DMS79 treated with DMSO at 0.1 percent for 48 hours (cell line): ENCODE measurements around the gene ISCA1.
"Not testable (repeated sequence)": the region's sequence is repeated elsewhere in the genome, so short reads cannot be mapped to it uniquely, and the experiment has no call there.

Source experiments
- DNase-seq: peaks from one replicate; lab custom pipeline; 2025; lab: John Stamatoyannopoulos, UW

ISCA1 gene

DNA sequence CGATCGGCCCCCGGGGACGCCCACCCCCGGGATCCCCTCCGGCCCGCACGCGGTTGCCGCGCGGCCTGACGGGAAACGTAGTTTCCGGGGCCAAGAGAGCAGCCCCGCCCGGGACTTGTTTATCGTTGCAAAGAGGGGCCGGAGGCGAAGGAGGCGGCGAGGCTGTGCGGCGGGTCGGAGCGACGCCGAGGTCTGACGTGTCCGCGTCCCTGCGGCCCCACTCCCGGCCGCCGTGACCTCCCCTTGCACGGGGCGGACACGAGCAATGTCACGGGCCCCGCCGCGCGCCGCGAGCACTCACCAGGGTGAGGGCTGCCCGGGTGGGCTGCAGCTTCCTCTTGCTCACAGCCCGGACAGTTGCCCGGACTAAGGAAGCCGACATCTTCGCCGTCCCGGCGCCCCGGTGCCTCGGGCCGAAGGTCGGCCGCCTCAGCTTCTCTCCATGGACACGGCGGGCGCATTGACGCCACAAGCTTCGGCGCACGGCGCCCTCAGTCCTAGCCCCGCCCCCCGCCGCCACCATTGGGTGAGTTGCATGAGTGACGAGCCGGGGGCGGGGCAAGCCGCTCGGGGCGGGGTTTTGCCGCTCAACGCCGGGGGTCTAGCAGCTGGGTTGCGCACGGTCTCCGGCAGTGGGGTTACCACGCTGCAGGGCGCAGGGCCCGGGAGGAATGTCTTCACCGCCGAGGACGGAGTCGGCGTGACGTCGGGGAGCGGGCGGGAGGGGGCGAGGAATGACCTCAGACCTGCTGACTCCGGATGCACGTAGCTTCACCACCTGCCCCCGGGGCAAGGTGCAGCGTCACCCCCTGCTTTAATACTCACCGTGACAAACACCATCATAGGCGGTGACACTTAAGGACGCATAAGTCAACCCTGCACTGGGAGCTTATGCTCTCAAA, at the start of gene ISCA1:
Gene ISCA1, minus strand, starts transcription at position 462 of the 902 bp plus-strand sequence. Its CDS starts 80 bp downstream, at position 382.
- DNase-seq, result peak; percentile 78

DNA sequence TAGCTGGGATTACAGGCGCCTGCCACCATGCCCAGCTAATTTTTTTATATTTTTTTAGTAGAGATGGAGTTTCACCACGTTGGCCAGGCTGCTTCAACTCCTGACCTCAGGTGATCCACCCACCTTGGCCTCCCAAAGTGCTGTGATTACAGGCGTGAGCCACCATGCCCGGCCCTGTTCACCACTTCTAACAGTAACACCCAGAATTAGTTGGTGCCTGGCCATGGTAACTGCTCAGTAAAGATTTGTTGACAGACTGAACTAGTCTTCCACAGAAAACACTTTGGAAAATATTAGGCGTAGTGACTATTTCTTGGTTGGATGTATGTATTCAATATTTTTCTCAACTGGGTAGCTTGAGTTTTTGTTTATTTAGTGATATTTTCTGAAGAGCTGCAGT, 47.8 kb upstream of the ISCA1 start:
- no peak for DNase-seq

DNA sequence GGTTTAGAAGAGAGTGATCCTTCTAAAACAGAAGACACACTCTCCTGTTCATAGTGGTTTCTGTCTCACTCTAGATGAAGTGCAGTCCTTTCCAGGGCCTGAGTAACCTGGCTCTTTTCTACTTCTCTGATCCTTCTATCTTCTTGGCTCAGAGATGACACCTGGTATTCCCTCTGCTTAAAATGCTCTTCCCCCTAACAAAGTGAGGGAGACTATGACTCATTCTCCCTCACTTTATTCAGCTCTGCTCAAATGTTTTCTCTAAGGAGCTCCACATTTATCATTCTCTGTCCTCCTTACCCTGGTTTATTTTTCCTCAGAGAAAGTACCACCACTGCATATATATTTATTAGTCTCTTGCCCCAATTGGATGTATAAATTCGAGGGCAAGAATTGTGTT, 47.3 kb upstream of the ISCA1 start:
- no peak for DNase-seq

DNA sequence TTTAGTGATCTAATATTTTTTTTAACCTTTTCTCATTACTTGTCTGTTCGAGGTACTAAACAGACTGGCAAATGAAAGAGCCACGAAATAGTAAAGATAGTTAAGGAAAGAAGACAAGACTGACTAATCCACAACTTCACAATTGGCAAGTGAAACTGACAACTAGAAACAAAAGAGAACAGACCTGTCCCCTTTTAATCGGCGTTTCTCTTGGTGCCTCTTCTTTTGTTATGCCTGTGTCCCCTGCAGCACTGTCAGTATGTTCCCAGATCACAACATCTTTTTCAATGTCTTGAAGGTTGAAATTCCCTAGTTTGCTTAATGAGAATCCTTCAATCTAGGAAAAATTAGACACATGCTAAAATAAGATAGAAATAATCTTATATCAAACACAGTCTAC, 45.8 kb upstream of the ISCA1 start:
- DNase-seq, result no peak

DNA sequence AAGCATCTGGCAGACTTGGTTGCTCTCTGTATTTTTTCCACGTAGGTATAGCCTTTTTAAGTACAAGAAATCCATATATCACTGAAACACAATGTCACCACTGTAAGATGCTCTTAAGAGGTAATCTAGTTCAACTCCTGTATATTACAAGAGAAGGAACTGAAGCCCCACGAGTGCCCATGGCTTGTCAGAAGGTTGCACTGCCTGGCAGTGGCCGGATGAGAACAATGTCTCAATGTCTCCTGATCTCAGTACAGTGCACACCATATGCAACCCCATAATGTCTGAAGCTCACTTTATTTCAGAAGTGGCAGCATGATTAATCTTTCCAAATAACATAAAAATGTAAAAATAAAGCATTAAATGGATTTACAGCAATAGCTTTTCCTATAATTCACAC, 44.2 kb upstream of the ISCA1 start:
- no peak for DNase-seq

DNA sequence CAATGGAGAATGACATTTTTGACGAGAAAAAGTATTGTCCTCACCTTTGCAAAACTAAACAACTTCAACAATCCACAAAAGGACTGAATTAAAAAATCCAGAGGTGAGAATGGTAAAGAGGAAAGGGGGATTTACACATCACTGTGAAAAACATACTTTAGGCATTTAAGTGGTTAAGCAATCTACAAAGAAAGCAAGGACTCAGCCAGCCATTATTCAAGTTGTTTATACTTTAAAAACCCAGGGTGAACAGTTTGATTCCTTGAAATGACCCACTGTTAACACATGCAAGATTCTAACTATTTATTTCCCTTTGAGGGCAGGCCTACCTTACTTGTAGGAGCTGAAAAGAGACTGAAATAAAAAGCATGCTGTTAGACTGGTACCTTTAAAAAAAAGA, 42.6 kb upstream of the ISCA1 start:
- no peak for DNase-seq

DNA sequence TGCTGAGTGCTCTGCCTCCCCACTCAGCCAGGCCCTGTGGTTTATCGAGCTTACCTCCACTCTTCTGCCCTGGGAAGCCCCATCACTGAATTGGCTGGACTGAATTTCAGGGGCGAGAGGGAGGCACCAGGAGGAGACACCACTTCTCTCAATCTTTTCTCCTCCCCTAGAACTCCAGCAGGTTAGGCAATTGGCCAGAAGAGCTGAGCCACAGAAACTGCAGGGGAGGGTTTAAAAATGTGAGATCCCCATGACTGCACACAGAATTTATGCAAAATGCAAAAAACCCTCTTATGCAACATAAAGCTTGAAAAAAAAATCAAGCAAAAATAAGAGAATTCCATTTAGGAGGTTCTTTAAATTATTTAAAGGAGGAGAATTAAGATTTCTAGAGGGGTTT, 42.0 kb upstream of the ISCA1 start:
- no peak for DNase-seq

DNA sequence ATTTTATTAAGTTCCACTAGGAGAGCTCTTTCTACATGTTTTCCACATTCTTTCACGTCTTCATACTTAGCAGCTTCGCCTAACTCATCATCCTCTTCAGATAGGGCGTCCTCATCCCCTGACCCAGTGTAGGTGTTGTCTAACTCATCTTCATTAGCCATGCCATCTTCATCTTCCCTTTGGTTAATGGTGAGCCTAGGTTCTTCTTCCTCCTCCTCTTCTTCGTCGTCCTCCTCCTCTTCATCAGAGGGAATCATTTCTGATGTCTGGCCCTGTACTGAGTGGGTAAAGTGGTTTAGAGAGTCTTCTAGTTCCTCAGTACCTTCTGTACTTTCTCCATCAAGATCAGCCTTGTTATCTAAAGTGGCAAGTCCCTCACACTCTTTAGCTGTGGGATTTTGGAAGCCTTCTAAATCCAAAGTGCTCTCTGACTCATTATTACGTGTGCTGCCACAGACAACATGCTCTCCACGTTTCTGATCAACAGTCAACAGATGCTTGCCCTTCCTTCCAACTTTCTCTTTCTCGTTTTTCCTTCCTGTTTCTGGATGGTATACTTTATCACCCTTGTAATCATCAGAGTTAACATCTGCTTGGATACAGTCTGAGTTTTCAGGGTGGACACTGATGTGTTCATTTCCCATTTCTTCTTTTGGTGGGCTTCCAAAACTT, 40.8 kb upstream of the ISCA1 start:
- DNase-seq, result no peak

DNA sequence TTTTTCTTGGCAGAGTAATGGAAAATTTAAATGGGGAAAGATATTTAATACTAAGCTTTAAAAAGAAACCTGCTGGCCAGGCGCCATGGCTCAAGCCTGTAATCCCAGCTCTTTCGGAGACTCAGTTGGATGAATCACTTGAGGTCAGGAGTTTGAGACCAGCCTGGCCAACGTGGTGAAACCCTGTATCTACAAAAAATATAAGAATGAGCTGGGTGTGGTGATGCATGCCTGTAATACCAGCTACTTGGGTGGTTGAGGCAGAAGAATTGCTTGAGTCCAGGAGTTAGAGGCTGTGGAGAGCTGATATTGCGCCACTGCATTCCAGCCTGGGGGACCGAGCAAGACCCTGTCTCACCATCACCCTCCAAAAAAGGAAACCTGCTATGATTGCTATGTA, 39.0 kb upstream of the ISCA1 start:
- DNase-seq, result no peak

DNA sequence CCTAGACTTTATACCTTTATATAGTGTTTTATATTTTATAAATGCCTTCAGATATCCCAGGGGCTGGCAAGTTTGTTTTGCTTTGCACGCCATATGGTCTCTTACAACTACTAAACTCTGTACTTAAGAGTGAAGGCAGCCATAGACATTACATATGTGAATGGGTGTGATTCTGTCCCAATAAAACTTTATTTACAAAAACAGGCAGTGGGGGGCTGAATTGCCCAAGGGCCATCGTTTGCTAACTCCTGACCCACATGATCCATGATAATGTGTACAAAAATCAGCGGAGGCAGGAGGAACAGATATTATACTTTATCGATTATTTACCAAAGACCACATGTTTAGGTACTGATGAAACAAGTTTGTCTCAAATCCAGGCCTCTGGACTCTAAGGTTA, 35.8 kb upstream of the ISCA1 start:
- no peak for DNase-seq

DNA sequence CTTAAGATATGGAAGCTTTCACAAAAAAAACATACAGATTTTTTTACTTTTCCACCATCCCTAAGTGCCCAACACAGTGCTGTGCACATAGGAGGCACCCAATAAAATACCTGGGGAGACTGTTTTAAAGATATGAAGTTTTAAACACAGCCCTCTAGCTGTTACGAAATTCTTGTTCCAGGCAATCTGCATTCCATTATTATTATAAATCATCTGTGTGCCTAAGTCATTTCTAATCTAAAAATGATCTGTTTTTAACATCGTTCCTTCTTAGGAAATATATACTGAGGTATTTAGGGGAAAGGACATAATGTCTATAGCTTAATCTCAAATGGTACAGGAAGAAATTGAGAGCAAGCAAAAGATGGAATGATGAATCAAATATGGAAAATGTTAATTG, 32.7 kb upstream of the ISCA1 start:
- no peak for DNase-seq

DNA sequence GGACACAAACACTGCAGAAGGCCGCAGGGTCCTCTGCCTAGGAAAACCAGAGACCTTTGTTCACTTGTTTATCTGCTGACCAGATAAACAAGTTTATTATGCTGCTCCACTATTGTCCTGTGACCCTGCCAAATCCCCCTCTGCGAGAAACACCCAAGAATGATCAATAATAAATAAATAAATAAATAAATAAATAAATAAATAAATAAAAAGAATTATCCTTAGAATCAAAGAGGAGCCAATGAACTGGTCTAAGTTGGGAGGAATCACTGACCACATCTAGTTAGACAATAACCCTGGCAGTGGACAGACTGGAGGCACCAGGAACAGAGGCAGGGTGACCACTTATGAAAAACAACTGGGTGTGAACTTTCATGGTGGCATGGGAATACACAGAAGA, 30.6 kb upstream of the ISCA1 start:
- DNase-seq, result not testable (repeated sequence)

DNA sequence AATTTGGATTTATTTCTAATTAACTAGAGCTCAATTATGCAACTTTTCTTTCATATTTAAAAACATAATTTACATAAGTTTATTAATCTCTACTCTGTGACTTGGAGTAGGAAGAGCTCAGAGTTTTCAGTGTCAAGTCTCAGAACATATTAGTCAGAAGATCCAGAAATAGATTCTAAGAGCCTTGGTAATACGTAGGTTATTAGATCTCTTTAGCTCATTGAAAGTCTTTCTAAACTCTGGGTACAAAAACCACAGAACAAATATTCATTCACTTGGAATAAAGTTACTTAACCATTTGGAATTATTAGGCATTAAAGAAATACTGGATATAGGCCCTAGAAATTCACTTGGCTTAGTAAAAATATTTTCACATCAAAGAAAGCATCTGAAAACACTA, 26.3 kb upstream of the ISCA1 start:
- DNase-seq, result no peak

DNA sequence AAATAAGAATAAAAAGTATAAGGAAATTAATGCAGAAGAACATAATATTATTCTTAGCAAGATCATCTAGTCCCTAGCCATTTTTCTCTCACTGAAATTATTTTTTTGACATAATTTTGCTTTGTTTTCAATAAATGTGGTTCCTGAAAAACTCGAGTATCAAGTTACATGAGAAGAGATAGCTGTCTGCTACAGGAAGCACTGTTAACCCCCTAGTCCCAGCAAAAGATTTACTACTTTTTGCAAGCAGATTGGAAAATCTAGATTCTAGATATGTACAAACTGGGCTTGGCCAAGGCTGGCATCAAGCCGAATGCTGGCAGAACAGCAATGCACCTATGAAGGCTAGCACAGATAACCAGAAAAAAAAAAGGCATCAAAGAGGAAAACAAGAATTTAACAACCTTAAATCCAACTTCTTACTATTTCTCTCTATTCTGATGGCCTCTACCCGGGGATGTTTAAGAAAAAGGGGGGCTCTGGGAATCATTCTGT, 21.9 kb upstream of the ISCA1 start:
- DNase-seq, result no peak

DNA sequence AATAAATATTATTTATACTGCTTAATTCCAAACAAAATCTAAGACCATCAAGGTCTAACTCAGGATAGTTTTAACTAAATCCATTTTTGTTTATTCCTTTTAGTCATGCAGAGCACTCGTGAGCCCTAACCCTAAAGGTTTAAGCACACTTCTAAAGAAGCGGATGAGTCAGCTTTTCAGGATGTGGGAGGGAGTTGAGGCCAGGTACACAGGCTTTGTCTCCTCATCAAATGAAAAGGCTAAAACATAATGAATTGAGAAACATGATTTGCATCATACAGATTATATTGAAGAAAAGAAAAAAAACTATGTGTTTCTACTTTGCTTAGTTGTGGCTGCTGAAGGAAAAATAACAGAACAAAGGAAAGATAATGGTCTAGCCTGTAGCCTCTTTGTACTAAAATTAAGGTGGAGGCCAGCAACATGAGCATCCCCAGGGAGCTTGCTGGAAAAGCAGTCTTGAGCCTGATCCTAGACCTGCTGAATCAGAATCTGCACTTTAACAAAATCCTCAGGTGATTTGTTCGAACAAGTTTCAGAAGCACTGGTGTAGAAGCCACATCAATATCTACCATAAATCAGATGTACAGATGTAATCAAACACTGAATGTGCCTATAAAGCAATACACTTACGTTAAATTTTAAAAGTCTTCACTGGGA, 21.1 kb upstream of the ISCA1 start:
- DNase-seq, result no peak

DNA sequence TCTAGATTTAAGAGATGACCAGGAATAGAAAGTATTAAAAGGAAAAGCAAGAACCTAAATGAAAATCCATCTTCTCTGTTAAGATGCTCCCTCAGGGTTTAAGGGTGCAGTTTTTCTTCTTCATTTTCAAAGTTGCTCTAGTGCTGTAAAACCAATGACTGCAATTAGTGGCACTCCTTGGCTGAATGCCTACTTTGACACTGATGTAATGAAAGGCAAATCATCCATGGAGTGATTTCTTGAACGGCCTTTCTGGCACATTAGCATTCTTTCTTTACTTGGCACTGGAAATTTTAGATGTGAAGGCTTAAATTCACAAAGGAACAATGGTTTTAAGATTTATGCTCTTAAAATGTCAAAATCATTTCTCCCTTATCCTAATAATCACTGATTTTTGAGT, 19.3 kb upstream of the ISCA1 start:
- no peak for DNase-seq

DNA sequence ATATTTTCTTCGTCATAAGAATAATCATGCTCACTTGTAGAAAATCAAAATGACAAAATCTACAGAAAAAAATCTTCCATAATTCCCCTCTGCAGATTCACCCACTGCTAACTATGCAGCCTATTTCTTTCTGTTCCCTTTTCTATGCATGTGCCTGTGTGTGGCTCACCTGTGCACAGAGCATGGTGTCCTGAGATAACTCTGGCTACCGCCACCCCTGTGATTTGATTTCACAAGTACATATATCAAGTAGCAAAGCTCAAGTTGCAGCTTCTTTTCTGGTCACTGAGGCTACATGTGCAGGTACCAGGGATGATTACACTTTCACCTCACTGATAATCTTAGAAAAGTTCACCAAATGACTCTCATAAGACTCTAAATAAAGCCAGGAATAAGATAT, 18.4 kb upstream of the ISCA1 start:
- DNase-seq, result no peak

DNA sequence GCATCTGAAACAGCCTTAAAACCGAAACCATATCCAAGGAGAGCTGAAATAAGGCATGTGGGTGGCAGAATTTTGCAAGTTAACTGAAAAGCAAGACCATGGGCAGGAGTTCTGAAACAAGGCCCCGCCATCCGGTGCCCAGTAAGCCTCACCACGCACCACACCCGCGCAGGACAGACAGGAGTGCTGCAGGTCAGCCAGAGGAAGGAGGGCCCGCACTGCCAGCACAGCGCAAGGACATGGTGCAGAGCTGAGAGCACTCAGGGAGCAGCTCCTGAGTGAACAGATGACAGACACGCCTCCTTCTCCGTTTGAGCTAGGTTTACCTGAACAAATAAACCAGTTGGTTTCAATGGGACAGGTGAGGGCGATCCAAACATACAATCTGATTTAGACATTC, 16.5 kb upstream of the ISCA1 start:
- no peak for DNase-seq

DNA sequence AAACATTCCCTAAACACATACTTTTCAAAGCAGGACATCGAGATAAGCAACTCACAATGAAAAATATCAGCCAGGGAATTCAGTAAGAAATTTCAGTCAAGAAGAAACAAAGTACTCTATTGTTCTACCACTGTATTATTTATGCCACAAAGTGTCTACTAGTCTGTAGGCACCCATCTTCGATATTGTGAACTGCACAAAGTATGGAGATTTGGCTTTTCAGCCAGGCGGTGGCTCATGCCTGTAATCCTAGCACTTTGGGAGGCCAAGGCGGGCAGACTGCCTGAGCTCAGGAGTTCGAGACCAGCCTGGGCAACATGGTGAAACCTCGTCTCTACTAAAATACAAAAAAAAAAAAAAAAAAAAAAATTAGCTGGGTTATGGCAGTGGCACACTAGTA, 8.0 kb upstream of the ISCA1 start:
- DNase-seq, result not testable (repeated sequence)

DNA sequence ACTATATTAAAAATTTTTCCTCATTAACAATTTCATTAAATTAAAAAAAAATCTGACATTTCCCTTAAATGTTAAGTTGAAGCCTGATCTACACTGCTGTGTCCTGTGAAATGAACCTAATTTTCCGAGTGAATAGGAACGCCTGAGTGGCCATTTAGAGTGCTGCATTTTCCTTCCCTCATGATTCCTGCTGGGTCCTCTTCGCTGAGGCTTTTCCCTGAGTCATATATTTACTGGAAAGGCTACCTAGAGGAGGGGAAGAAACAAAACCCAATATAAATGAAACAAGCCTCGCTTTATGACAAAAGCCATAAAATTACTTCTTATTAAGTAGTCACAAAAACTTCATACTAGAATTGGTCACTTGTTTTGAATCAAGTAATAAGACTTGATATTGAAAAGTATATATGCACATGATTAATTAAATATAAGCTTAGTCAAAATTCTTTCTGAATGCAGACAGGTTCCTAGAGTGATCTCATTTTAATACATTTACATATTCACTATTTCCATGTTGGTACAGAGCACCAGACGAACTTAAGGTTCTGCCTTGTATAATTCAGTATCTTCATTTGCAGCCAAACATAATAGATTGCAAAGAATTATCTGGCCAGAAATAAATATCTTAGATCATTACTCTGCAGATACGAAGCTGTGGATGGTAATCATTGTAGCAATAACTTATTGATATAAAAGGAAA, 6.3 kb upstream of the ISCA1 start:
- no peak for DNase-seq

DNA sequence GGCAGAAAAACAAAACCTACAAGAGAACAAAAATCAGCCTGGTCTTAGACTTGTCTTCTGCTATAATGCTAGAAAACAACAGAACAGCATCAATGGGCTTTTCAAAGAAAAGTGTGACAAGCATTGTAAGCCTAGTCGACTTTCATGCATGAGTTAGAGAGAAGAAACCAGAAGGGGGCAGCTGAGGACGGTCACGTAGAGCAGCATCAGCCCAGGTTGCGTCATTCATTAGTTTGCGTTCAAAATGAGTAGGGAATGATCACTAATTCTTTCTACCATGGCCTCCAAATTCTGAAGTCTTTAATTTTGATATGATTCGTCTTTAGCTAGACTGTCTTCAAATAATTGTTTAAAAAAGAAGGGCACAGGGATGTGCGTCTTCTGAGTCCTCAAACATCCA, 4.7 kb upstream of the ISCA1 start:
- no peak for DNase-seq

DNA sequence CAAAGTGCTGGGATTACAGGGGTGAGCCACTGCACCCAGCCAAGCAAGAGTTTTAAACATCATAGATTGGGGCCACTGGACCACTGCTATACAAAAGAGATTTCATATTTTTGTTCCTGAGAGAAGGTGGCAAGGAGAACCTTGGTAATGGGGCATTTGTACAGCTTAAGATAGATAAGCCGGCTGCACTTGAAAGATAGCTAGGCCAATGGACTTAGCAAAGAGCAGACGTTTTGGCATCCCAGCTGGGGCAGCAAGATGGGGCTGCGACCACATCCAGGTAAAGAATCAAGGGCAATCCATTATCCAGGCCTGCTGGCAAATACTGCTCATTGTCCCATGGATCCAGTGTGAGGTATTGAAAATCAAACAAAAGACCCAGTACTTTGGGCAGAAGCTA, 3.9 kb upstream of the ISCA1 start:
- no peak for DNase-seq
